Measurements from ENCODE around the gene AIG1.

Gene AIG1

DNA sequence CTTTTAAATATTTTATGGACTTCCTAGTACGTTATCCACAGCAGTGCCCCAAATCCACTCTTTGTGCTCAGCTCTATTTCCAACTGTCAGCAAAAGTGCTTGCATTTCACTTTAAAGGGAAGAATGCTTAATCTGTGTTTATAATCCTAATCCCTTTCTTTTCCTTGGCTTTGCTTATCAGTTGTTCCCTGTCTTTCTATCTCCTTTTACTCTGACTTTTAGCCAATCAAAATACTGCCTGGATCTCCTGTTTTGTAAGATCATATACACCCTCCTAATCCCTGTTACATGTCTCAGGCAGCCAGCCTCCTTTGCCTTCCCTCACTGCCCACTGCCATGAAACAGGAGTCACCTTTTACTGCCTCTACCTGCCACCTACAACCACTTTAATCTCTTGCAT, 102.9 kb downstream of the AIG1 start:
- no peaks in the 10 kb centered on the region for H4K20me1 ChIP-seq (ENCODE audit: insufficient read depth, low read length)
- H3K9me3 ChIP-seq (ENCODE audit: insufficient read depth, low read length, severe bottlenecking): no peaks in the 10 kb centered on the region
- H3K27me3 ChIP-seq (ENCODE audit: insufficient read depth, low read length, poor library complexity): no peaks in the 10 kb centered on the region
- H3K9ac ChIP-seq (ENCODE audit: low read depth, low read length): no peak overlapping the region
- H3K4me3 ChIP-seq (ENCODE audit: low read depth in 1 of 2, low read length in 2 of 2): no peak overlapping the region
- H3K79me2 ChIP-seq (ENCODE audit: insufficient read depth, low read length): no peaks in the 10 kb centered on the region
- DNase-seq (no peak), ATAC-seq (ENCODE audit: insufficient read depth, low read depth) (no peak)
- H3K36me3 ChIP-seq (ENCODE audit: insufficient read depth, low read length): no peaks in the 10 kb centered on the region
- H3K4me1 ChIP-seq (ENCODE audit: insufficient read depth, low read length): no peaks in the 10 kb centered on the region
- no peak overlapping the region for H3K4me2 ChIP-seq (ENCODE audit: insufficient read depth, low read length)
- H3K27ac ChIP-seq (ENCODE audit: low read length): no peak overlapping the region
- no peak overlapping the region for H2AFZ ChIP-seq (ENCODE audit: low read depth, low read length)
- TF ChIP-seq, protein P1, sequence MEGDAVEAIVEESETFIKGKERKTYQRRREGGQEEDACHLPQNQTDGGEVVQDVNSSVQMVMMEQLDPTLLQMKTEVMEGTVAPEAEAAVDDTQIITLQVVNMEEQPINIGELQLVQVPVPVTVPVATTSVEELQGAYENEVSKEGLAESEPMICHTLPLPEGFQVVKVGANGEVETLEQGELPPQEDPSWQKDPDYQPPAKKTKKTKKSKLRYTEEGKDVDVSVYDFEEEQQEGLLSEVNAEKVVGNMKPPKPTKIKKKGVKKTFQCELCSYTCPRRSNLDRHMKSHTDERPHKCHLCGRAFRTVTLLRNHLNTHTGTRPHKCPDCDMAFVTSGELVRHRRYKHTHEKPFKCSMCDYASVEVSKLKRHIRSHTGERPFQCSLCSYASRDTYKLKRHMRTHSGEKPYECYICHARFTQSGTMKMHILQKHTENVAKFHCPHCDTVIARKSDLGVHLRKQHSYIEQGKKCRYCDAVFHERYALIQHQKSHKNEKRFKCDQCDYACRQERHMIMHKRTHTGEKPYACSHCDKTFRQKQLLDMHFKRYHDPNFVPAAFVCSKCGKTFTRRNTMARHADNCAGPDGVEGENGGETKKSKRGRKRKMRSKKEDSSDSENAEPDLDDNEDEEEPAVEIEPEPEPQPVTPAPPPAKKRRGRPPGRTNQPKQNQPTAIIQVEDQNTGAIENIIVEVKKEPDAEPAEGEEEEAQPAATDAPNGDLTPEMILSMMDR (IDR thresholded peaks at IDR 0.05; ENCODE audit: borderline replicate concordance, extremely low read depth, low read length, poor library complexity, severe bottlenecking): no peak
- no peak for TF ChIP-seq EZH2 (IDR thresholded peaks at IDR 0.05; ENCODE audit: borderline replicate concordance, low read depth, low read length, severe bottlenecking)

DNA sequence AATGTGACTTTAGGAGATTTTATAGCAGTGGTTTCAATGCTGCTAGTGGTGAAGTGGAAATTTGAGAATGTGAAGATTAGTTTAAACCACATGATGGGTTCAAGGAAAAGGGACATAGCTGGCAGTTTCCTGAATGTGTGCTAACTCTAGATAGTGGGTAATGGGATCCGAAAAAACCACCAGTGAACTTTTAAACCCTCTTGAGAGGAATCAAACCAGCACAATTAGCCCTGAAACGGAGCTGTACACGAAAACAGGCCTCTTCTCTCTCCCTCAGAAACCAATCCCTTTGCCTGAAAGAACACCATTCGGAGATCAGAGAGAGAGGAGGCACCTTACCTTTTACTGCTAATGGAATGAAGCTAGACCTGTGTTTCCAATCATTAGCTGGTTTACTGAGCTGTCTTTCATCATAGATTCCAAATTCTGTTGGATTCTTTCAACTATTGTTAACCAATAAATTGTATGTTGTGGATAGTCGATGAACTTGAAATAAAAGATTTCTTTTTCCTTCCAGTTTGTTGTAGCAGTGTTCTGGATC, 103.9 kb downstream of the AIG1 start:
- H3K4me2 ChIP-seq (ENCODE audit: insufficient read depth, low read length): no peak overlapping the region
- ATAC-seq (ENCODE audit: insufficient read depth, low read depth): no peak
- no peak overlapping the region for H2AFZ ChIP-seq (ENCODE audit: low read depth, low read length)

DNA sequence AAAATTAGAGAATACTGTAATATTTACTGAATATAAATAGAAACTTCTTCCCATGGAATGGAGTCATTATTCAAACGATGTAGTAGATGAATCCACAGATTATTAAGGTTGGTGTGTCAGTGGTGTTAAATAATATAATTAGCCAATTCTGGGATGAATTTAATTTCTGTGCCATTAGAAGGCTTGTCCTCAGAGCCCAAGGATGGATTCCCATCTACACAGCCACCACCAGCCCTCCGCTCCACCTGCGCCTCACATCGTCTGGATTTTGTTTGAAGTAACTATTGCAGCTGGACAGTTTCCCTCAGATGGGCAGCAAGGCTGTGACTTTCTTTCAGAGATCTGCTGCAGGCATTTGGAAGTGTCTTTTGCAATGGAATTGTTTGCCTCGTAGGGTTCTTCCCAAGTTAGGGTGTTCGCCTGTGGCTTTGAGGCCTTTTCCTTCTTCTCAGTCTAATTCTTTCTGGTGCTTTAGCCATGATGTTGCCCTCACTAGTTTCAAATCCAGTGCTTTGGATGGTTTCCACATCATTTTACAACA, 104.7 kb downstream of the AIG1 start:
- no peaks in the 10 kb centered on the region for H3K36me3 ChIP-seq (ENCODE audit: insufficient read depth, low read length)
- no peaks in the 10 kb centered on the region for H3K79me2 ChIP-seq (ENCODE audit: insufficient read depth, low read length)
- no peak overlapping the region for H3K9ac ChIP-seq (ENCODE audit: low read depth, low read length)
- H3K4me3 ChIP-seq (ENCODE audit: low read depth in 1 of 2, low read length in 2 of 2): no peak overlapping the region
- H3K27me3 ChIP-seq (ENCODE audit: insufficient read depth, low read length, poor library complexity): no peaks in the 10 kb centered on the region
- H3K9me3 ChIP-seq (ENCODE audit: insufficient read depth, low read length, severe bottlenecking): no peaks in the 10 kb centered on the region
- no peak overlapping the region for H3K27ac ChIP-seq (ENCODE audit: low read length)
- DNase-seq: no peak
- TF ChIP-seq, protein P1 (IDR thresholded peaks at IDR 0.05; ENCODE audit: borderline replicate concordance, extremely low read depth, low read length, poor library complexity, severe bottlenecking): no peak
- no peak for TF ChIP-seq EZH2 (IDR thresholded peaks at IDR 0.05; ENCODE audit: borderline replicate concordance, low read depth, low read length, severe bottlenecking)
- H3K4me1 ChIP-seq (ENCODE audit: insufficient read depth, low read length): no peaks in the 10 kb centered on the region
- ATAC-seq (ENCODE audit: insufficient read depth, low read depth): no peak
- H4K20me1 ChIP-seq (ENCODE audit: insufficient read depth, low read length): no peaks in the 10 kb centered on the region
- no peak overlapping the region for H2AFZ ChIP-seq (ENCODE audit: low read depth, low read length)
- no peak overlapping the region for H3K4me2 ChIP-seq (ENCODE audit: insufficient read depth, low read length)

More for the DNA sequence above, 103.9 kb downstream of the AIG1 start:
- no peak overlapping the region for H3K4me3 ChIP-seq (ENCODE audit: low read depth in 1 of 2, low read length in 2 of 2)
- no peaks in the 10 kb centered on the region for H3K36me3 ChIP-seq (ENCODE audit: insufficient read depth, low read length)
- no peaks in the 10 kb centered on the region for H3K9me3 ChIP-seq (ENCODE audit: insufficient read depth, low read length, severe bottlenecking)
- no peaks in the 10 kb centered on the region for H3K4me1 ChIP-seq (ENCODE audit: insufficient read depth, low read length)
- no peak overlapping the region for H3K9ac ChIP-seq (ENCODE audit: low read depth, low read length)
- no peaks in the 10 kb centered on the region for H3K79me2 ChIP-seq (ENCODE audit: insufficient read depth, low read length)
- H3K27ac ChIP-seq (ENCODE audit: low read length): no peak overlapping the region
- no peaks in the 10 kb centered on the region for H3K27me3 ChIP-seq (ENCODE audit: insufficient read depth, low read length, poor library complexity)
- DNase-seq: no peak
- H4K20me1 ChIP-seq (ENCODE audit: insufficient read depth, low read length): no peaks in the 10 kb centered on the region
- TF ChIP-seq, protein P1 (IDR thresholded peaks at IDR 0.05; ENCODE audit: borderline replicate concordance, extremely low read depth, low read length, poor library complexity, severe bottlenecking): no peak
- TF ChIP-seq EZH2 (IDR thresholded peaks at IDR 0.05; ENCODE audit: borderline replicate concordance, low read depth, low read length, severe bottlenecking): no peak
